NT2/D1 (cell line): ENCODE data around the gene ACTN4.

ENCODE experiments used
- SUZ12 ChIP-seq: IDR thresholded peaks from 2 replicates; pipeline ENCODE4 v1.6.1; 2011; ENCODE audit not compliant: insufficient read length, insufficient read depth; ENCODE audit errors: extremely low read depth
- YY1 ChIP-seq: IDR thresholded peaks from 2 replicates; pipeline ENCODE4 v1.6.1; 2011; ENCODE audit not compliant: insufficient read length, insufficient read depth
- ZNF274 ChIP-seq: IDR thresholded peaks from 2 replicates; pipeline ENCODE4 v1.6.1; 2011; ENCODE audit warnings: mild to moderate bottlenecking, low read depth, low read length

- no peak for TF ChIP-seq YY1
- TF ChIP-seq SUZ12: no peak
- TF ChIP-seq ZNF274: no peak
Measured at GRCh38 chr19:38719761-38720558, 72.5 kb downstream of the ACTN4 start.
